GM12878 (cell line): Measurements from ENCODE around the gene MARVELD1. TPM values are rescaled to one million over a fixed set of nuclear protein-coding genes. Genes with fewer than 3 reads are reported as not detected.

ENCODE experiments used
- ATF3 ChIP-seq: IDR thresholded peaks from 2 replicates; pipeline ENCODE4 v1.6.1; 2011; ENCODE audit warnings: low read depth, mild to moderate bottlenecking, low read length, moderate library complexity, borderline replicate concordance; ENCODE audit errors: extremely low read depth
- ETV6 ChIP-seq, 2 experiments: fragments of 450-650 bp in 1 of 2; IDR thresholded peaks in 1 of 2; conservative IDR thresholded peaks in 1 of 2; 2 replicates each; pipeline ENCODE4 v1.6.1; 2014; ENCODE audit warnings: antibody characterized with exemption in 1 of 2, borderline replicate concordance in 1 of 2, low read depth in 1 of 2, mild to moderate bottlenecking in 1 of 2, moderate library complexity in 1 of 2
- IKZF1 ChIP-seq: fragments of 450-650 bp; conservative IDR thresholded peaks from 2 replicates; pipeline ENCODE4 v1.6.1; 2017; ENCODE audit warnings: antibody characterized with exemption, mild to moderate bottlenecking
- SP1 ChIP-seq: IDR thresholded peaks from one replicate; pipeline ENCODE4 v1.6.1; 2011; ENCODE audit warnings: low read depth, low read length
- polyA plus RNA-seq, 11 experiments: library from polyadenylated mRNA; depleted of rRNA in 4 of 11; unstranded in 6 of 11; stranded (reverse) in 5 of 11; fragments of >200 nt; fragmentation: Nextera tagmentation in 4 of 11; fragmentation: Illumina TruSeq in 1 of 11; extraction: Ambion mirVana in 4 of 11; extraction: Trizol in 1 of 11; gene quantifications; 1 replicate in 1 of 11; 2 replicates in 10 of 11; pipeline versions ENCODE4 v1.2.1 to v1.2.3, GENCODE V29; 2011 to 2016; ENCODE audit warnings: inconsistent platforms in 2 of 11, missing spikeins in 2 of 11, low read depth in 1 of 11
- total RNA-seq, 4 experiments: library from RNA; depleted of rRNA in 3 of 4; stranded (reverse); fragments of >200 nt in 3 of 4; fragmentation: Illumina TruSeq in 1 of 4; extraction: Trizol in 1 of 4; gene quantifications; 2 replicates each; pipeline versions ENCODE4 v1.2.1 to v1.2.3, GENCODE V29; 2013 to 2021

MARVELD1 gene
- total and polyA plus RNA-seq, 10 of the 15 experiments (the other 5 are each of a cell fraction or from before 2014, with no cell fraction given): 0.54 to 8.4 (median 3.2) TPM

- no peak for TF ChIP-seq ETV6 (conservative IDR thresholded peaks at IDR 0.05 in 1 of 2, IDR thresholded peaks at IDR 0.05 in 1 of 2; ENCODE audit: borderline replicate concordance in 1 of 2, low read depth in 1 of 2)
- TF ChIP-seq IKZF1: no peak
- no peak for TF ChIP-seq SP1
- no peak for TF ChIP-seq ATF3
- TF ChIP-seq, all 136 proteins: peak for 0
Observed at GRCh38 chr10:97766996-97767924, 53.7 kb downstream of the MARVELD1 start (continued).

Other genes starting within 250 kb of the MARVELD1 start
Only the 7 nearest of the 11 such genes appear.
- not detected in 2 replicates for gene HOGA1, start 129.3 kb upstream of the MARVELD1 start, total RNA-seq (2014; rRNA removed)
- 0.09 TPM in 1 of 2 replicates, not detected in the other for gene HOGA1, start 129.3 kb upstream of the MARVELD1 start, total RNA-seq (2014; rRNA removed; fragmentation: Illumina TruSeq; extraction: Trizol)
- gene HOGA1, start 129.3 kb upstream of the MARVELD1 start, total RNA-seq (2021): not detected in 2 replicates
- 0.12 and 0.19 TPM in 2 replicates for gene HOGA1, start 129.3 kb upstream of the MARVELD1 start, polyA plus RNA-seq (2011; rRNA removed)
- gene HOGA1, start 129.3 kb upstream of the MARVELD1 start, polyA plus RNA-seq (2014; fragmentation: Illumina TruSeq; extraction: Trizol): 0.01 TPM in 1 of 2 replicates, not detected in the other
- gene HOGA1, start 129.3 kb upstream of the MARVELD1 start, polyA plus RNA-seq (2014; fragmentation: Nextera tagmentation; extraction: Ambion mirVana): under 1 TPM in 1 of 2 experiments, not detected in 1; 0.06 TPM
- 0.05 TPM in 1 of 2 replicates, not detected in the other for gene HOGA1, start 129.3 kb upstream of the MARVELD1 start, polyA plus RNA-seq (2014; rRNA removed)
- gene HOGA1, start 129.3 kb upstream of the MARVELD1 start, polyA plus RNA-seq (2016; fragmentation: Nextera tagmentation; extraction: Ambion mirVana): not detected
- gene C10orf62, start 124.0 kb upstream of the MARVELD1 start, total RNA-seq (2014; rRNA removed): not detected in 2 replicates
- 0.14 TPM in 1 of 2 replicates, not detected in the other for gene C10orf62, start 124.0 kb upstream of the MARVELD1 start, total RNA-seq (2014; rRNA removed; fragmentation: Illumina TruSeq; extraction: Trizol)
- not detected in 2 replicates for gene C10orf62, start 124.0 kb upstream of the MARVELD1 start, total RNA-seq (2021)
- gene C10orf62, start 124.0 kb upstream of the MARVELD1 start, polyA plus RNA-seq (2011; rRNA removed): not detected in 2 replicates
- gene C10orf62, start 124.0 kb upstream of the MARVELD1 start, polyA plus RNA-seq (2014; fragmentation: Illumina TruSeq; extraction: Trizol): not detected in 2 replicates
- not detected for gene C10orf62, start 124.0 kb upstream of the MARVELD1 start, polyA plus RNA-seq (2014; fragmentation: Nextera tagmentation; extraction: Ambion mirVana)
- gene C10orf62, start 124.0 kb upstream of the MARVELD1 start, polyA plus RNA-seq (2014; rRNA removed): not detected in 2 replicates
- gene C10orf62, start 124.0 kb upstream of the MARVELD1 start, polyA plus RNA-seq (2016; fragmentation: Nextera tagmentation; extraction: Ambion mirVana): not detected
- gene MORN4, start 80.2 kb upstream of the MARVELD1 start, total RNA-seq (2014; rRNA removed): 1.3 and 1.7 TPM in 2 replicates
- 1.7 and 2.2 TPM in 2 replicates for gene MORN4, start 80.2 kb upstream of the MARVELD1 start, total RNA-seq (2014; rRNA removed; fragmentation: Illumina TruSeq; extraction: Trizol)
- 1.3 and 2.2 TPM in 2 replicates for gene MORN4, start 80.2 kb upstream of the MARVELD1 start, total RNA-seq (2021)
- gene MORN4, start 80.2 kb upstream of the MARVELD1 start, polyA plus RNA-seq (2011; rRNA removed): 1.9 and 2.0 TPM in 2 replicates
- gene MORN4, start 80.2 kb upstream of the MARVELD1 start, polyA plus RNA-seq (2014; fragmentation: Illumina TruSeq; extraction: Trizol): 2.9 and 3.5 TPM in 2 replicates
- 1 to 10 TPM; 2.4 to 2.8 TPM for gene MORN4, start 80.2 kb upstream of the MARVELD1 start, polyA plus RNA-seq (2014; fragmentation: Nextera tagmentation; extraction: Ambion mirVana)
- gene MORN4, start 80.2 kb upstream of the MARVELD1 start, polyA plus RNA-seq (2014; rRNA removed): 4.3 and 4.6 TPM in 2 replicates
- 1 to 10 TPM; 4.9 to 5.5 TPM for gene MORN4, start 80.2 kb upstream of the MARVELD1 start, polyA plus RNA-seq (2016; fragmentation: Nextera tagmentation; extraction: Ambion mirVana)
- gene PI4K2A, start 73.1 kb upstream of the MARVELD1 start, total RNA-seq (2014; rRNA removed): 13.3 and 13.6 TPM in 2 replicates
- gene PI4K2A, start 73.1 kb upstream of the MARVELD1 start, total RNA-seq (2014; rRNA removed; fragmentation: Illumina TruSeq; extraction: Trizol): 7.6 and 7.8 TPM in 2 replicates
- gene PI4K2A, start 73.1 kb upstream of the MARVELD1 start, total RNA-seq (2021): 11.9 and 12.5 TPM in 2 replicates
- 8.9 and 11.5 TPM in 2 replicates for gene PI4K2A, start 73.1 kb upstream of the MARVELD1 start, polyA plus RNA-seq (2011; rRNA removed)
- 12.3 and 12.7 TPM in 2 replicates for gene PI4K2A, start 73.1 kb upstream of the MARVELD1 start, polyA plus RNA-seq (2014; fragmentation: Illumina TruSeq; extraction: Trizol)
- 1 to 10 TPM; 1.5 to 3.1 TPM for gene PI4K2A, start 73.1 kb upstream of the MARVELD1 start, polyA plus RNA-seq (2014; fragmentation: Nextera tagmentation; extraction: Ambion mirVana)
- 14.5 and 15.0 TPM in 2 replicates for gene PI4K2A, start 73.1 kb upstream of the MARVELD1 start, polyA plus RNA-seq (2014; rRNA removed)
- 1 to 10 TPM; 1.9 to 8.5 TPM for gene PI4K2A, start 73.1 kb upstream of the MARVELD1 start, polyA plus RNA-seq (2016; fragmentation: Nextera tagmentation; extraction: Ambion mirVana)
- gene AVPI1, start 26.5 kb upstream of the MARVELD1 start, total RNA-seq (2014; rRNA removed): 0.82 and 1.1 TPM in 2 replicates
- gene AVPI1, start 26.5 kb upstream of the MARVELD1 start, total RNA-seq (2014; rRNA removed; fragmentation: Illumina TruSeq; extraction: Trizol): 0.37 and 0.63 TPM in 2 replicates
- gene AVPI1, start 26.5 kb upstream of the MARVELD1 start, total RNA-seq (2021): 1.1 and 1.4 TPM in 2 replicates
- gene AVPI1, start 26.5 kb upstream of the MARVELD1 start, polyA plus RNA-seq (2011; rRNA removed): 0.43 and 1.0 TPM in 2 replicates
- 0.21 and 0.65 TPM in 2 replicates for gene AVPI1, start 26.5 kb upstream of the MARVELD1 start, polyA plus RNA-seq (2014; fragmentation: Illumina TruSeq; extraction: Trizol)
- gene AVPI1, start 26.5 kb upstream of the MARVELD1 start, polyA plus RNA-seq (2014; fragmentation: Nextera tagmentation; extraction: Ambion mirVana): under 1 TPM; 0.08 to 0.13 TPM
- gene AVPI1, start 26.5 kb upstream of the MARVELD1 start, polyA plus RNA-seq (2014; rRNA removed): 0.65 and 1.2 TPM in 2 replicates
- 1 to 10 TPM; 1.3 to 1.4 TPM for gene AVPI1, start 26.5 kb upstream of the MARVELD1 start, polyA plus RNA-seq (2016; fragmentation: Nextera tagmentation; extraction: Ambion mirVana)
- gene ZFYVE27, start 23.4 kb downstream of the MARVELD1 start, total RNA-seq (2014; rRNA removed): 25.7 and 28.9 TPM in 2 replicates
- 14.5 and 16.4 TPM in 2 replicates for gene ZFYVE27, start 23.4 kb downstream of the MARVELD1 start, total RNA-seq (2014; rRNA removed; fragmentation: Illumina TruSeq; extraction: Trizol)
- gene ZFYVE27, start 23.4 kb downstream of the MARVELD1 start, total RNA-seq (2021): 23.7 and 25.3 TPM in 2 replicates
- 20.3 and 28.2 TPM in 2 replicates for gene ZFYVE27, start 23.4 kb downstream of the MARVELD1 start, polyA plus RNA-seq (2011; rRNA removed)
- 11.1 and 16.6 TPM in 2 replicates for gene ZFYVE27, start 23.4 kb downstream of the MARVELD1 start, polyA plus RNA-seq (2014; fragmentation: Illumina TruSeq; extraction: Trizol)
- 1 to 10 TPM; 1.1 to 1.3 TPM for gene ZFYVE27, start 23.4 kb downstream of the MARVELD1 start, polyA plus RNA-seq (2014; fragmentation: Nextera tagmentation; extraction: Ambion mirVana)
- gene ZFYVE27, start 23.4 kb downstream of the MARVELD1 start, polyA plus RNA-seq (2014; rRNA removed): 26.2 and 26.3 TPM in 2 replicates
- gene ZFYVE27, start 23.4 kb downstream of the MARVELD1 start, polyA plus RNA-seq (2016; fragmentation: Nextera tagmentation; extraction: Ambion mirVana): 10 to 100 TPM; 20.8 to 22.1 TPM
- not detected in 2 replicates for gene SFRP5, start 58.3 kb downstream of the MARVELD1 start, total RNA-seq (2014; rRNA removed)
- gene SFRP5, start 58.3 kb downstream of the MARVELD1 start, total RNA-seq (2014; rRNA removed; fragmentation: Illumina TruSeq; extraction: Trizol): not detected in 2 replicates
- 0.11 TPM in 1 of 2 replicates, not detected in the other for gene SFRP5, start 58.3 kb downstream of the MARVELD1 start, total RNA-seq (2021)
- not detected in 2 replicates for gene SFRP5, start 58.3 kb downstream of the MARVELD1 start, polyA plus RNA-seq (2011; rRNA removed)
- not detected in 2 replicates for gene SFRP5, start 58.3 kb downstream of the MARVELD1 start, polyA plus RNA-seq (2014; fragmentation: Illumina TruSeq; extraction: Trizol)
- not detected for gene SFRP5, start 58.3 kb downstream of the MARVELD1 start, polyA plus RNA-seq (2014; fragmentation: Nextera tagmentation; extraction: Ambion mirVana)
- not detected in 2 replicates for gene SFRP5, start 58.3 kb downstream of the MARVELD1 start, polyA plus RNA-seq (2014; rRNA removed)
- not detected for gene SFRP5, start 58.3 kb downstream of the MARVELD1 start, polyA plus RNA-seq (2016; fragmentation: Nextera tagmentation; extraction: Ambion mirVana)